ENCODE data around the gene SFMBT2.
A peak's percentile ranks its signal among the peaks of the same experiment; 100 is the strongest.
"Not testable (repeated sequence)": the region's sequence is repeated elsewhere in the genome, so short reads cannot be mapped to it uniquely, and the experiment has no call there.

The SFMBT2 gene

DNA sequence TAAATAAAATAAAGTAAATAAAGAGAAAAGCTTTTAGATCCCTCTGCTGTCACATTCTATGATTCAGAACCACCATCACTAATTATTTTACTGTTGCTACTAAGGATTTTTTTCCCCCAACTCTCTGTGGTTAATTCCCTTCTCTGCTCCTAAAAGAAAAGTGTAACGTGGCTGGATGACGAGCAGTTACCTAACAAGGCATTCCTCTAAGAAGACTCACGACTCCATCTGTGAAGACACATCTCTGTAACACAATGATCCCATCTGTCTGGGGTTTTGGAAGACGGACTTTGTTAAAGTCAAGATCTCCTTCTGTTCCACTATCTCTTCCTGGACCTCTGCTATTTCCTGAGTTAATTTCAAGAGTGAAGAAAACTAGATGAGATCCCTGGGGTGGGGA is 179.9 kb downstream of the SFMBT2 start:
- DNase-seq (ENCODE audit: low read depth, low spot score): peak; percentile 51

DNA sequence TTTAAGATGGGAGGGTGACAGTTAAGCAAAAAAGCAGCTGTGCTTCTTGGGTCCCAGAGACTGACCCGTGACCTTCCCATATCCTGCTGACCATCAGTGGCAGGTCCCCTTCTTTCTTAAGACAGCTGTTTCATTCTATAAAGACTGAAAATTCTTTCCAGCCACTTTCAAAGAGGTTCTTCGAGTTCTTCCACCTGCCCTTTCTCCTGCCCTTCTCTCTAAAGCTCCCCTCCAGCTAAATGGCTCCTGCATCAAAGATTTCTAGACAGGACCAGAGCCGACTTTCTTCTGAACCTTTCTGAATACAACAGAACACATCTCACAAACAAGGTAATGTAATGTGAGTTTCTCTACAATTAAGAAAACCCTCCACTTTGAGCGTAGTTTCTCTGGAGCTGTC is 180.8 kb downstream of the SFMBT2 start:
- no peak for DNase-seq (ENCODE audit: low read depth, low spot score)

DNA sequence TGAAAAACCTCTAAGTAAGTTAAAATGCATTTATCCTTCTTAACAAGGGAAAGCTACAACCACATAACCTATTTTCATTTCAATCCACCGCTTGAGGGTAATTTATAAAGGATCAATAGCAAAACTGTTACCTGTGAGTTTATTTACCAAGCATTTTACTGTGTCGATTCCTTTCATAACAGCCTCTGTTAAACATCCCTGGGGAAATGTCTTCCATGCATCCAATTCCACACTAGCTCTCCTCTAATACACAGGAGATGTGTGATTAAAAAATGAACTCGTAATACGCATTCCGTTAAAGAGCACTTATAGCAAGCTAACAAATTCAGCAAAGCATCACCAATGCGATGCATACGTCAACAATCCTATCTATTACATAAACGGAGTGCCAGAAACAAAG is 185.7 kb downstream of the SFMBT2 start:
- DNase-seq (ENCODE audit: low read depth, low spot score): no peak

DNA sequence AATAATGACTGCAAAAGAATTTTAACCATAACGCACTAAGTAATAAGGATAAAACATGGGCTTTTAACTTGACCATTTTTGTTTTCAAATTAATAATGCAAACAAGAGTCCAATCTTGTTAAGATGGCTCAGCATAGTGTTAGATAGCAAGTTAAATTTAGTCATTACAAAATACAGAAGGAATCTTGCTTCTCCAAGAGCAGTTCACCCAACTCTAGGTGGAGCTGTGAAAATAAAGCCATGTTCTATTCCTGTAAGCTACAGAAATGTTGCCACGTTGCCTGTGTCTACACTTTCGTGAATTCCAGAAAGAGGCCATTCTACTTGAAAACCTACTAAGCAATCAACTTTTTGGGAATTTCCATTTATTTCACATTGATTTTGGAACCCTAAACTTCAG is 191.9 kb downstream of the SFMBT2 start:
- DNase-seq (ENCODE audit: low read depth, low spot score): peak; percentile 21

DNA sequence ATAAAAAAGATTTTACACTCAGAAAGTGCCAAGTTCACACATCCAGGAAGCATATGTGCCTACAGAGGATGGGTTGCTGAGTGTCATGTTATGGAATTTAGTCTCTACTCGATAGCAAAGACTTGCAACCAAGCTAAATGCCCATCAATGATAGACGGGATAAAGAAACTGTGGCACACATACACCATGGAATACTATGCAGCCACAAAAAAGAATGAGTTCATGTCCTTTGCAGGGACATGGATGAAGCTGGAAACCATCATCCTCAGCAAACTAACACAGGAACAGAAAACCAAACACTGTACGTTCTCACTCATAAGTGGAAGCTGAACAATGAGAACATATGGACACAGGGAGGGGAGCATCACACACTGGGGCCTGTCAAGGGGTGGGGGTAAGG is 198.1 kb downstream of the SFMBT2 start:
- DNase-seq (ENCODE audit: low read depth, low spot score): not testable (repeated sequence)

DNA sequence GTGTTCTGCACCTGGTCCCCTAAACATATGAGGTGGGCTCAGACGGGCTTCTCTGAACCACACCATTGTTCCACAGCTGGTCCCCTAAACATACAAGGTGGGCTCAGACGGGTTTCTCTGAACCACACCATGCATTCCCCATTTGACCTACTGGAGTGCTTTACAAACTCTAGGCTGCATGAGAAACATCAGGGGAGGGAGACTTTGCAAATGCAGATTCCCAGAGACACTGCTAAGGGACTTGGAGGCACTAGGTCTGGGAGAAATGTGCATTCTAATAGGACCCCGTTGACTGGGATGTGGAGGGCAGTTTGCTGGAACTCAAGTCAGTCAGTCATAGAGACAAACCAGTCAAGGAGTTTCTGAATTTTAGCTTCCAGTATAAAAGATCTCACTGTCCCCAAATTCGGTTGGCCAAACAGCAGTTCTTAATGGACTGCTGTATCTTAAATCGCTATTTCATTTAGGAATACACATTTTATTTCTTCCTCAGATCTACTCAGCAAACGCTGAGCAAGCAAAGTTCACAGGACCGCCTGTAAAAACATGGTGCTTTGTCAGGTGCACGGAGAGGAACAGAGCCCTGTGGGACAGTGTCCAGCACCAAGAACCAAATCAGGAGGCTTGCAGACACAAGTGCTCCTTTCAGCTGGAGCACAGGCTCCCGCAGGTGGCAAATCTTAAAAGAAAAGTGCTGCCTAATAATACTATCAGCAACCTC is 198.8 kb downstream of the SFMBT2 start:
- DNase-seq (ENCODE audit: low read depth, low spot score): no peak

DNA sequence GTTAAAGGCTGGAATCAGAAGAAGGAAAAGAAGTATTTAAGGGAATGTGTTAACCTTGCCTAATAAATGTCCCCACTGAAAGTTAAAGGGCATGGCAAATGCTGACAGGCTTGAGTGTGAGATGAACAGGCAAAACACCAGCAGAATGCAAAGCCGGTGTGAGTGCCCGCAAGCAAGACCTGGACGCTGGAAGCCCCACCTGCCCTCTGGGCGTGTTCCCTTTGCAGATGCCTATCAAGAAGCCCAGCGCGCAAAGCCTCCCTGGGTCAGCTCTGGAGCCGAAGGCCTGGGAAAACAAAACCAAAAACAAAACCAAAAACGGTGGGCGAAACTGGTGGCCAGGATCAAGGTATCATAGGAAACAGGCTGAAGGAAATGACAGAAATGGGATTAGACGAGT is 200.3 kb downstream of the SFMBT2 start:
- DNase-seq (ENCODE audit: low read depth, low spot score): no peak

DNA sequence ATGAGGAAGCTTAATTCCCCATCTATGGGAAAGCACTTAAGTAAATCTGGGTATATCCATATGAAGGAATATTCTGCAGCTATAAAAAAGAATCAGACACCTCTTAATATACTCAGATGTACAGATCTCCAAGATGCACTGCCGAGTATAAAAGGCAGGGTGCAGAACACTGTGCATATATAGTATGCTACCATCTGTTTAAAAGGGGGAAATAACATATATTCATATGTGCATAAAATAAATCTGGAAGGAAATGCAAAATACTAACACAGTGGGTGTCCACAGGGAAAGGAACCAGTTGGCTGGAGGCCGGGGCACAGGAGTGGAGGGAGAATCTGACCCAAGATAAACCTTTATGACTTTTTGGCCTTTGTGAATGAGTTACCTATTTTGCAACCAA is 201.4 kb downstream of the SFMBT2 start:
- DNase-seq (ENCODE audit: low read depth, low spot score): no peak

DNA sequence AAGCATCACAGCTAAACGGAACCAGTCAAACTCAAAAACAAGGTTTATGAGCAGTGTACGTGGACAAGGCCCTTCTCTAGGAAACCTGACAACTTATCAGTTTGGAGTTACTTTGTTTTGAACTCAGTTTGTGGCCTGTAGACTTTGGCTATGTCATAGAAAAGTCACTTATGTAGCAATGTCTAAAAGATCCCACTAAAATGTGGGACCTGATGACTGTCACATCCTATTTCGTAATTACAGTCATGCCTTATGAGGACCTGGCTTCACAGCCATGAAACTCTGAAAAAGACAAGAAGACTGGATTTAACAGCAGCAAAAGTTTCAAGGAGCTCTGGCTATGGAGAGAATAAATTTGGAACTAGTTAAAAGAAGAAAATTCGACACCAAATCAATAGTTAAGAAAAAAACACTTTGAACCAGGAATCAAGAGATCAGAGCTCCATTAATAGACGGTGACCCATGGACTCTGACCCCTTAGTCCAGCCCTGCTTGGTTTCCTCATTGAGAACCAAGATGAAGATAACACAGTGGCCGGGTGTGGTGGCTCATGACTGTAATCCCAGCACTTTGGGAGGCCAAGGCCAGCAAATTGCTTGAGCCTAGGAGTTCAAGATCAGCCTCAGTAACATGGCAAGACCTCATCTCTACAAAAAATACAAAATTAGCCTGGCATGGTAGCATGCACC is 204.3 kb downstream of the SFMBT2 start:
- DNase-seq (ENCODE audit: low read depth, low spot score): no peak

DNA sequence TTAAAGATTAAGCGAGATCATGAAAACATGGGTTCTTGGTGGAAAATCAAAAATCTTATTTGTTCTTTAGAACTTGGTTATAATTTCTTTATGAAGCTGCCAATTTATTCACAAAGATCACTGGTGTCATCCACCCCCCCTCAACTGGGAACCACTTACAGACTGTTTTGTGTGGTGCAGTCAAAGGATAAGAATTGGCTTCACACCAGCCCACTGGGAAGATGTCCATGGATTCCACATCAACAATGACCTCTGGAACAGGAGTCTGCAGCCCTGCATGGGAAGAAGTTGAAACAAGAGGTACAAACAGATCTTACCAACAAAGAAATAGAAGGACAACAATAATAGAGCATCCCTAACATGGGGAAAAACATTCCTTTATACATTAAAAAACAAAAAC is 205.2 kb downstream of the SFMBT2 start:
- DNase-seq (ENCODE audit: low read depth, low spot score): no peak

DNA sequence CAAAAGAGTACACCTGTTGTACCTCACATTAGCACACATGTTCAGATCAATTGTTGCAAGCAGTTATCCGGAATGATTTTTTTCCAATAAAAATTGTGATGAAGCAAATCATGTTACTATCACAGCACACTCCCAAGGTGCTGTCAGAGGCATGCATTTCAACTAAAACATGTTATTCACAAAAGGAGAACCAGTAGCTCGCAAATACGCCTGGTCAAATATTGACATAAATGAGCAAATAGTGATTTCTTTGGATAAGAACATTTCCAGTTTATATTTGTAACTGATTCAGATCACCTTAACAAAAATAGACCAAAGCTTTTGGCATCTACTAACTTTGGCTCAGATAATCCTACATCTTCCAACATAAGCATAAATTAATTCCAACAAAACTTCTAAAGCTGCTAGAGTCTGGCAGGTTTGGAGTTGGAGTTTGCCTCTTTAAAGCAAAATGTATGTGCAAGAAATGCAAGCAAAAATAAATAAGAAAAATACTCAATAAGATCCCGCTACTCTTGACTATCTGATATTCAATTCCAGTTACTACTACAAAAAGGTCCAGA is 208.0 kb downstream of the SFMBT2 start:
- DNase-seq (ENCODE audit: low read depth, low spot score): no peak

DNA sequence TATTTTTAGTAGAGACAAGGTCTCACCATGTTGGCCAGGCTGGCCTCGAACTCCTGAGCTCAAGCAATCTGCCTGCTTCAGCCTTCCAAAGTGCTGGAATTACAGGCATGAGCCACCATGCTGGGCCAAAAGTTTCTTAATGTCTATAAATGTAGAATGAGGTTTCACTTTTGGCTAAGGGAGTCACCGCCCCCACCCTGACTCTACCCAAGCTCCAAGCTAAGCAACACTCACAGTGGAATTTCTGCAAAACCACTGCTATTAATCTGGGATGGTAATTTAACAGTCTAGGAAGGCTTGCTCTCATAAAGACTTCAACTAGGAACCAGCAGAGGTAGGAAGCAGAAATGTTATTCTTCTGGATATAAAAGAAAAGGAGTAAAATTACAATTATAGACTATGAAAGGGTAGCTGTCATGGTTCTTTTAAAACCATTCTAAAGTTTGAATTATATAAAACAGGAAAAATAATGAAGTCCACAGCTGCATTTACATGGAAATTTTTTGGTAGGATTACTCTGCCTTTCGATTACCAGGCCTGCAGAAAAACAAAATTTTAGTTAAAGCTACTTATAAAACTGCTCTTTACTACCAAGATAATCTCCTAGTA is 211.6 kb downstream of the SFMBT2 start:
- DNase-seq (ENCODE audit: low read depth, low spot score): peak; percentile 69

DNA sequence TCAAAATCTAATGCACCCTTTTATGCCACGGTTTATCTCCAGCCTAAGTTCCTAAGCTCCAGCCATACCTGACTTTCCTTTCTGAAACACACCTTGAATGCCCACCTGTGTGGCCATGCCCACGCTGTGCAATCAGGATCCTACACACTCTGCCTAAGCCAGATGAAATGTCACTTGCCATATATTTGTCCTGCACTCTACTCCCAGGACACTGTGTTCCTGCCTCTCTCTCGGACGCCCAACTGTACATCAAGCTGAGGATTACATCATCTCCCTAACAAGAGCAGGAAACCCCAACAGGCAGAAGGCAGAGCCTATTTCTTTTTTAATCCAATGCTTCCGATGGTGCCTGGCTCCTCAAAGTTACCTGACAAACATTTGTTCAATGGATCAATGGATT is 214.6 kb downstream of the SFMBT2 start:
- no peak for DNase-seq (ENCODE audit: low read depth, low spot score)

DNA sequence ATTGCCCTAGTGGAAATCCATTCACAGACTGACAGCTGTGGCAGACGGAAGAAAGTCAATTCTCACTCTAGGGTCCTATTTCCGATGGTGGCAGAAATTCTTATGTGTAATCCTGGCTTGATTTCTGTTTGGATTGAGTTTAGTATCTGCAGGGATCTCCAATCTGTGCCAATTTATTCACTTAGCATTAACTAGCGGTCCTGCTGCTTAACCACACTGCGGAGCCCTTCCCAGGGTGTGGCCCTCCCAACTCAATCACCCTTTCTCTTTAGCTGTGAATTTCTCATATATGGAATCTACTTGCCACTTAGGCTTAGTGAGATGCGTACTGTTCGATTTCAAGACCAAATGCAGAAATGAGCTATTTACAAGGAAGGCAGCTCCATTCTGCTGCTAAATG is 215.7 kb downstream of the SFMBT2 start:
- no peak for DNase-seq (ENCODE audit: low read depth, low spot score)

DNA sequence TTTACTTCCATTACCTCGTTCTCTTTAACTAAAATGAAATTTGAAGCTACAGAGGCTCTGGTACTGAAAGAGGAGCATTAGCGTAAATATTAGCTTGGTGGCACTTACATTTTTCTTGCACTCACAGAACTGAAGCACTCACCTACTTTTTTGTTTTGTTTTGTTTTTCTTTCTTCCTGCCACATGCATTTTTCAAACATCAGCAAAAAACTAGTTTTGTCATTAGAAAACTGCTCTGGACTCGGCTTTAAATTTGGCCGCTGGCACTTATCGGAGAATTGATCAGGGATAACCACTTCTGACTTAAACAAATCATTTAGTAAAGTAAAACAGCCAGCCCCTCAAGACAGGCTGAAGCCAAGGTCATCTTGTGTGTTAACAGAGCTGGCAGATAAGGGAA is 216.3 kb downstream of the SFMBT2 start:
- DNase-seq (ENCODE audit: low read depth, low spot score): no peak

DNA sequence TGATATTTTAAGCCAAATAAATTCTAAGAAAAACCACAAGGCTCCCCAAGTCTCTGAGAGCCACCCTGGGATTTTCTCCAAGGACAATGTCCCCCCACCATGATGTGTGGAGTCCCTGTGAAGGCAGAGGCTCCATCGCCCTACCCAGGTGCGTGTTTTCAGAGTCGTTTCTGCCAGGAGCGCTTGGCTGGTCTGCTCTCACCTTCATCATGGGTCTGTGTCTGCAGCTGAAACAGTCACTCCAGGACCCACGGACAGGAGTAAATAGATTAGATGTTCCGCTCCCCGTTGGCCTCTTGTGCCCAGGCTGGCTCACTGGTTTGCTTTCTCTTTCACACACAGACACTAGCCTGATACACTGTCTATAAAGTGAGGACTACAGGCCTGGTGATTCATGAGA is 217.5 kb downstream of the SFMBT2 start:
- DNase-seq (ENCODE audit: low read depth, low spot score): no peak

DNA sequence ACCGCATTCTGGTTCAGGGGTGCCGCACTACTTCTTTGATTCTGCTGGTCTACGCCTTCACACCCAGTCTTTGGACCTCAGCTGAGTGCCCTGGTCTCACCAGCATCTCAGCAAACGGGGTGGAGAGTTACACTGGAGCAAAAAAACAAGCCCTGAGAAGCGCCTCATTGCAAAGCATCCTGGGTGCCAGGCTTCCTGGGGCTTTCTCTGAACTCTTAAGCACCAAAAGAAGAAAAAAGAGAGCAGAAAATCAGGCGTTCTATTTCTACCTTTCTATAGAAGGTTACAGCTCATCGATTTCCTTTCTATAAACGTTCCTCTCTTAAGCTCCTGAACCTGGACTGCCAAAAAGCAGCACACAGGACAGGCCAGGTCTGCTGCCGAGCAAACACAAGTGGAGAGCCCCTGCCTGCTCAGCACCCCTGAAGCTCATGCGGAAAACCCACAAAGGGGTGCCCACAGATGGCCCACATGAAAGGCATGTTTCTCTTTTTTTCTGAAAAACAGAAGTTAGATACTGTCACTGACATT is 217.9 kb downstream of the SFMBT2 start:
- DNase-seq (ENCODE audit: low read depth, low spot score): no peak

DNA sequence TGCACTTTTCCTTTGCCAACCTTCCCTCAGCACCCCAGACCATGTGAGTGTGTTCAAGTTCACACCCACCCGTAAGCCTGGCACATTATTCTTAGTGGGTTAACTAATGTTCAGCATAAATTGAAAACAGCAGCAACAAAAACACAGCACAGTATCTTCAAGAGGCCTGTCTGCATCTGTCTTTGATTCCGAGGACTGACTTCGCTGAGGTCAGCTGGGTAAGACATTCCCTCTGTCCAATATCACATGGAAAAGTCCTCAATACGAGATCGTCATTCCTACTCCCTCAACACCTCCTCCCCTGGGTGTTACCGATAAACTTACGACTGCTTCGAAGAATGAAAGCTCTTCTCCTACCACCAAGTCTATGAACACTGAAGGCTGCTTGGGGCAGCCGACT is 218.8 kb downstream of the SFMBT2 start:
- DNase-seq (ENCODE audit: low read depth, low spot score): no peak

DNA sequence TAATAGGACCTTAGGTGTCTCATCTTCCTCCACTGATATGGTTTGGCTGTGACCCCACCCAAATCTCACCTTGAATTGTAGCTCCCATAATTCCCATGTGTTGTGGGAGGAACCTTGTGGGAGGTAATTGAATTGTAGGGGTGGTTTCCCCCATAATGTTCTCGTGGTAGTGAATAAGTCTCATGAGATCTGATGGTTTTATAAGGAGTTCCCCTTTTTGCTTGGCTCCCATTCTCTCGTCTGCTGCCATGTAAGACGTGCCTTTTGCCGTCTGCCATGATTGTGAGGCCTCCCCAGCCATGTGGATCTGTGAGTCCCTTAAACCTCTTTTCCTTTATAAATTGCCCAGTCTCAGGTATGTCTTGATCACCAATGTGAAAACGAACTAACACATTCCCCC is 220.1 kb downstream of the SFMBT2 start:
- DNase-seq (ENCODE audit: low read depth, low spot score): not testable (repeated sequence)

DNA sequence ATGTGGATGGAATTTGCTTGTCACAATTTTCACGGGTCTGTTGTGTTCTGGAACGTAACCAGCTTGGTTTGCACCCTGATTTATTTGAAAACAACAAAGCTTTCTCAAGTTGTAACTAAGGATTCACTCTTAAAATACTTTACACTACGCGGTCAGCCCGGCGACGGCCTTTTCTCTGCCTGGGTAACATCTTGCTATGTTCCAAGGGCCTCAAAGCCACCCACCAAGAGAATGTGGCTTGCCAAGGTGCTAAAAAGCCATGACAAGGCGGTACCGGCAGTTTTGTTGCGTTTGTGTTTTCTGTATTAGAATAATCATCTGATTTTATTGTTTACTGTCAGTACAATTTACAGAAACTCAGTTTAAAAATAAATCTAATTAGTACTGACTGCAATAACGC is 220.9 kb downstream of the SFMBT2 start:
- DNase-seq (ENCODE audit: low read depth, low spot score): no peak

DNA sequence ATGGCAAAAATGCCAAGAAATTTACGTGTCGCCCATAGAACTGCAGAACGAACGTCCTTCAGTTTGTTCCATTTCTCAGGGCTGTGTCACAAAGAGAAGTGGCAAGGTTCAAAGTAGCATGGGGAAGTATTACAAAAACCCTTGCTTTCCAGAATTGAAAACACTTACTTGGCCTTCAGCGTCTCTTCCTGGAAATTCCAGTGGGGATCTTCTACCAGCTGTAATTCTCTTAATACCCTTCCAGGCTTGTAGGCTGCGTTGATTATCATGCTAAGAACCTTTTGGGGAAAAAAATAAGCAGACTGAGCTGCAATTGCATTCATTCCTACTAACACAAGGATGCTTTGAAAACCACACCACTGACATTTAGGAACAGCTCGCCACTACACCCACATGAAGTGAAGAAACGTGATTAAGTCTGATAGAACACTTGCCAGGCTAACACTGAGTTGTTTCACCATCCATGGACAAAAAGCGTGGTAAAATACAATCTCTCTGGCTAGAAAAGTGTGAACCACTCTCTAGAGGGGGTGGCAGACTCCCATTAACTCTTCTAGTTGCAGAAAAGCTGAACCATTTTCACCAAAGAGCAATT is 222.3 kb downstream of the SFMBT2 start:
- DNase-seq (ENCODE audit: low read depth, low spot score): no peak

DNA sequence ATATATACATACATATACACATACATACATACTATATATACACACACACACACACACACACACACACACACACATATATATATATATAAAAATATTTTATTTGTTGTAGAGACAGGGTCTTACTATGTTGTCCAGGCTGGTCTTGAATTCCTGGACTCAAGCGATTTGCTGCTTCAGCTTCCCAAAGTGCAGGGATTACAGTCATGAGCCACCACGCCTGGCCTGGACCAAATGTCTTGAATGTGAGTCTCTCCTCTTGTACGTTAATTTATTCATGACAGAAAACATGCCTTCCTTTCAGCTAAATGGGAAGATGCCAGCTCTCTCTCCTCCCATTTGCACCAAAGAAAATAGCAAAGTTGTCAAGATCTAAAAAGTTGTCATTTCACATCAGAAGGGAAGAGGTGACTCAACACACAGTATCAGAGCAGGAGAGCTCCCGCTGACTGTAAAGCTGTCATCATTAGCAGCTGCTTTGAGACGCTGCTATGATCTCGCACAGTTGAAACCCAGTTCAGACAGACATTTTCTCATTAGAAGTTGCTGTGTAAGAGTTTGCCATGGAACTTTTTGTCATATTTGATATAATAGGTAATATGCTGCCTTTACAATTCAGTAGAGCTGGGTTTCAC is 224.3 kb downstream of the SFMBT2 start:
- peak; percentile 16 for DNase-seq (ENCODE audit: low read depth, low spot score)
